Measurements from ENCODE around the gene TVP23A.

DNA sequence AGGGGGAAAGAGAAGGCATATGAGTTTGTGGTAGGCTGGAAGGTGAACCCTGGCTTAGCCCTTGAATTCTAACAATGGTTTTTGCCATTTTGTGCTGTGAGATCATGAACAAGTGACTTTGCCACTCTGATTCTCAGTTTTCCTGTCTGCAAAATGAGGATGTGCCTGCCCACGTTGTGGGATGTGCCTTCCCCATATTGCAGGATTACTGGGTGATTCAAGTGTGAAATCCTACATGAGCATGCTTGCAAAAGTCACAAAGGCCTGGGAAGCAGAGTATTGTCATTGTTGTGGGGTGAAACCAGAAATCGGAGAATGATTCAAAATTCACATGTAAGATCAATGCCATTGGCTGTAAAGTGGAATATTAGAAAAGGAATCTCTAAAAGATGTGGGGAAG is 28.6 kb upstream of the TVP23A start:
- TF ChIP-seq, protein P1, sequence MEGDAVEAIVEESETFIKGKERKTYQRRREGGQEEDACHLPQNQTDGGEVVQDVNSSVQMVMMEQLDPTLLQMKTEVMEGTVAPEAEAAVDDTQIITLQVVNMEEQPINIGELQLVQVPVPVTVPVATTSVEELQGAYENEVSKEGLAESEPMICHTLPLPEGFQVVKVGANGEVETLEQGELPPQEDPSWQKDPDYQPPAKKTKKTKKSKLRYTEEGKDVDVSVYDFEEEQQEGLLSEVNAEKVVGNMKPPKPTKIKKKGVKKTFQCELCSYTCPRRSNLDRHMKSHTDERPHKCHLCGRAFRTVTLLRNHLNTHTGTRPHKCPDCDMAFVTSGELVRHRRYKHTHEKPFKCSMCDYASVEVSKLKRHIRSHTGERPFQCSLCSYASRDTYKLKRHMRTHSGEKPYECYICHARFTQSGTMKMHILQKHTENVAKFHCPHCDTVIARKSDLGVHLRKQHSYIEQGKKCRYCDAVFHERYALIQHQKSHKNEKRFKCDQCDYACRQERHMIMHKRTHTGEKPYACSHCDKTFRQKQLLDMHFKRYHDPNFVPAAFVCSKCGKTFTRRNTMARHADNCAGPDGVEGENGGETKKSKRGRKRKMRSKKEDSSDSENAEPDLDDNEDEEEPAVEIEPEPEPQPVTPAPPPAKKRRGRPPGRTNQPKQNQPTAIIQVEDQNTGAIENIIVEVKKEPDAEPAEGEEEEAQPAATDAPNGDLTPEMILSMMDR (IDR thresholded peaks at IDR 0.05; ENCODE audit: borderline replicate concordance, extremely low read depth, low read length, poor library complexity, severe bottlenecking), result no peak
- no peak for TF ChIP-seq EZH2 (IDR thresholded peaks at IDR 0.05; ENCODE audit: borderline replicate concordance, low read depth, low read length, severe bottlenecking)

All from DND-41 (cell line).